ENCODE measurements around the gene KIF26A.

- TF ChIP-seq CTCF (IDR thresholded peaks at IDR 0.05; ENCODE audit: low read length) (no peak), EZH2phosphoT487 (IDR thresholded peaks at IDR 0.05; ENCODE audit: low read length) (no peak), EZH2 (optimal IDR thresholded peaks at IDR 0.05; ENCODE audit: low read depth, low read length) (no peak)
Observed at GRCh38 chr14:104100171-104101085, 38.0 kb upstream of the KIF26A start.
